ENCODE results near the gene PDE4D. TPM values are rescaled to one million over a fixed set of nuclear protein-coding genes. Genes with fewer than 3 reads are reported as not detected.

PDE4D gene
- total and polyA plus RNA-seq, 2 donors (not counting 3 experiments of a cell fraction or from before 2014, with no cell fraction given), result 34.5 to 51.2 TPM

DNA sequence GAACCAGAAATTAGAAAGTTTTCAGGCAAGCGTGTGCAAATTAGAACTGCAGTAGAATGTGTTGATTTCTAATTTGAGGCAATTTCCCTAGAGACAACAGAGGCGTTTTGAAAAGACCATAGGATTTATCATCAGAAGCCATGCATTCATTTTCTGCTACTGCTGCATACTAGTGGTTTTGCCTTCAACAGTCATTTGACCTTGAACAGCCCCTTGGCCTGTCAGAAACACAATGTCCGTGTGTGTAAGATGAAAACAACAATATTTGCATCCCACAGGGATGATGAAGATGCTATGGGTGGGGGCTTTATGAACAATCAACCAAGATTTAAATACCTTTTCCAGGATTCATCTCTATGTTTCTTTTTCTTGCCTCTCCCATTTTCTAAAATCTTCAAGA is 73.7 kb downstream of the PDE4D start:
- H3K4me3 ChIP-seq (replicated peaks in 1 of 3; ENCODE audit: insufficient read depth in 1 of 3, low read depth in 1 of 3, low read length in 3 of 3), result no peak overlapping the region
- no peak overlapping the region for H3K9ac ChIP-seq (replicated peaks; ENCODE audit: extremely low read depth, insufficient read depth, low read length)
- no peak overlapping the region for H2AFZ ChIP-seq (ENCODE audit: low read depth, low read length)
- peaks cover 23 to 46% of the 10 kb centered on the region in 2 experiments for H3K27me3 ChIP-seq (ENCODE audit: control insufficient read depth in 2 of 2, insufficient read depth in 2 of 2, low read length in 2 of 2)
- dilution Hi-C loops (cut with MboI; ENCODE audit: extremely low pct_ligation_motif_present, low sequenced_read_pairs), result no loop called here
- ChIA-PET POLR2A (no interaction called here), CTCF (no interaction called here)
- TF ChIP-seq POLR2AphosphoS5 (IDR thresholded peaks at IDR 0.05; ENCODE audit: insufficient read depth, low read depth, low read length) (no peak), FOS (IDR thresholded peaks at IDR 0.05; ENCODE audit: borderline replicate concordance, insufficient read depth, low read length) (no peak), JUN (IDR thresholded peaks at IDR 0.05; ENCODE audit: borderline replicate concordance, insufficient read depth, insufficient read length, low read depth) (no peak), MYC (IDR thresholded peaks at IDR 0.05; ENCODE audit: low read depth, low read length) (no peak), POLR2A (IDR thresholded peaks at IDR 0.05; ENCODE audit: low read depth, low read length) (no peak), GATA2 (IDR thresholded peaks at IDR 0.05; ENCODE audit: insufficient read depth, insufficient read length, low read depth, low read length) (no peak), EZH2 (IDR thresholded peaks at IDR 0.05; ENCODE audit: borderline replicate concordance, low read depth, low read length, severe bottlenecking) (no peak)
- TF ChIP-seq, protein P1, sequence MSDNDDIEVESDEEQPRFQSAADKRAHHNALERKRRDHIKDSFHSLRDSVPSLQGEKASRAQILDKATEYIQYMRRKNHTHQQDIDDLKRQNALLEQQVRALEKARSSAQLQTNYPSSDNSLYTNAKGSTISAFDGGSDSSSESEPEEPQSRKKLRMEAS (IDR thresholded peaks at IDR 0.05; ENCODE audit: insufficient read depth, insufficient read length), result no peak
- TF ChIP-seq, protein P2, sequence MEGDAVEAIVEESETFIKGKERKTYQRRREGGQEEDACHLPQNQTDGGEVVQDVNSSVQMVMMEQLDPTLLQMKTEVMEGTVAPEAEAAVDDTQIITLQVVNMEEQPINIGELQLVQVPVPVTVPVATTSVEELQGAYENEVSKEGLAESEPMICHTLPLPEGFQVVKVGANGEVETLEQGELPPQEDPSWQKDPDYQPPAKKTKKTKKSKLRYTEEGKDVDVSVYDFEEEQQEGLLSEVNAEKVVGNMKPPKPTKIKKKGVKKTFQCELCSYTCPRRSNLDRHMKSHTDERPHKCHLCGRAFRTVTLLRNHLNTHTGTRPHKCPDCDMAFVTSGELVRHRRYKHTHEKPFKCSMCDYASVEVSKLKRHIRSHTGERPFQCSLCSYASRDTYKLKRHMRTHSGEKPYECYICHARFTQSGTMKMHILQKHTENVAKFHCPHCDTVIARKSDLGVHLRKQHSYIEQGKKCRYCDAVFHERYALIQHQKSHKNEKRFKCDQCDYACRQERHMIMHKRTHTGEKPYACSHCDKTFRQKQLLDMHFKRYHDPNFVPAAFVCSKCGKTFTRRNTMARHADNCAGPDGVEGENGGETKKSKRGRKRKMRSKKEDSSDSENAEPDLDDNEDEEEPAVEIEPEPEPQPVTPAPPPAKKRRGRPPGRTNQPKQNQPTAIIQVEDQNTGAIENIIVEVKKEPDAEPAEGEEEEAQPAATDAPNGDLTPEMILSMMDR (IDR thresholded peaks at IDR 0.05; ENCODE audit: extremely low read depth in 1 of 2, insufficient read depth in 1 of 2, low read depth in 1 of 2, low read length in 2 of 2), result no peak
- no peaks in the 10 kb centered on the region for H3K9me3 ChIP-seq (replicated peaks; ENCODE audit: control insufficient read depth, insufficient read depth, low read length)
- no peak overlapping the region for H3K4me2 ChIP-seq (ENCODE audit: insufficient read depth, low read length)
- no TSS peak for BruUV-seq (replicated peaks)
- FAIRE-seq (no peak), DNase-seq (ENCODE audit: low read depth, low spot score) (no peak)
- intact Hi-C loops (cut with micrococcal nuclease), result loop anchor here (10.0 kb wide), 1 partner anchor 1125 kb away; the partner anchor contains the start of genes ERCC8 and NDUFAF2
- no peaks in the 10 kb centered on the region for H4K20me1 ChIP-seq (replicated peaks; ENCODE audit: control insufficient read depth, extremely low read depth, insufficient read depth, low read length)
- no peaks in the 10 kb centered on the region for H3K4me1 ChIP-seq (ENCODE audit: control insufficient read depth, extremely low read depth, insufficient read depth, low read length)
- no peaks in the 10 kb centered on the region for H3K36me3 ChIP-seq (ENCODE audit: control insufficient read depth in 2 of 2, extremely low read depth in 1 of 2, insufficient read depth in 2 of 2, low read length in 2 of 2)
- no peaks in the 10 kb centered on the region for H3K9me1 ChIP-seq (replicated peaks; ENCODE audit: control insufficient read depth, extremely low read depth, insufficient read depth, low read length)
- no peak overlapping the region for H3K27ac ChIP-seq (ENCODE audit: insufficient read depth, low read depth, low read length)
- no peaks in the 10 kb centered on the region for H3K79me2 ChIP-seq (ENCODE audit: control insufficient read depth, insufficient read depth, low read length)

Data from endothelial cell of umbilical vein (primary cell).